Kidney capillary endothelial cell (primary cell): Measurements from ENCODE around the gene NUFIP1.
"Not testable (repeated sequence)": the region's sequence is repeated elsewhere in the genome, so short reads cannot be mapped to it uniquely, and the experiment has no call there.

Source experiments
- DNase-seq: peaks from one replicate; pipeline ENCODE4 v3.0.0-alpha.2; 2018; ENCODE audit warnings: low spot score

The NUFIP1 gene

DNA sequence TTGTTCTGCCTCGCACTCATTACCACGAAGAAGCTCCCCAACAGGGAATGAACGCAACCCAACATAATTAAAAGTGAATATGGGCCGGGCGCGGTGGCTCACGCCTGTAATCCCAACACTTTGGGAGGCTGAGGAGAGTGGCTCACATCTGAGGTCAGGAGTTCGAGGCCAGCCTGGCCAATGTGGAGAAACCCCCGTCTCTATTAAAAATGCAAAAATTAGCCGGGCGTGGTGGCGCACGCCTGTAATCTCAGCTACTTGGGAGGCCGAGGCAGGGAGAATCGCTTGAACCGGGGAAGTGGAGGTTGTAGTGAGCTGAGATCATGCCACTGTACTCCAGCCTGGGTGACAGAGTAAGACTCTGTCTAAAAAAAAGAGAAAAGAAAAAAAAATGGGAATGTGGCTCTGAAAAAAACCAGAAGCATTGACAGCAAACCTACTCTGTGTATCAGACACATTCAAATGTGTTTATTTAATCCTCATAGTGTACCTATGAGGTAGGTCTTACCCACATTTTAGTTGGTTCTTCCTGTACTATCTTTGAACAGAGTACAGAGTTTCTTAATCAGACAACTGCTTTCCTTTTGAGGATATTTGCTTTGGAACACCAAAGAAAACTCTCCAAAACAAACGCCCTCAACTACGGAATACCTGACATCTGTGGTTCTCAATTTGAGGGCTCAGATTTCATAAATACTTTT is 70.0 kb downstream of the NUFIP1 start:
- no peak for DNase-seq

DNA sequence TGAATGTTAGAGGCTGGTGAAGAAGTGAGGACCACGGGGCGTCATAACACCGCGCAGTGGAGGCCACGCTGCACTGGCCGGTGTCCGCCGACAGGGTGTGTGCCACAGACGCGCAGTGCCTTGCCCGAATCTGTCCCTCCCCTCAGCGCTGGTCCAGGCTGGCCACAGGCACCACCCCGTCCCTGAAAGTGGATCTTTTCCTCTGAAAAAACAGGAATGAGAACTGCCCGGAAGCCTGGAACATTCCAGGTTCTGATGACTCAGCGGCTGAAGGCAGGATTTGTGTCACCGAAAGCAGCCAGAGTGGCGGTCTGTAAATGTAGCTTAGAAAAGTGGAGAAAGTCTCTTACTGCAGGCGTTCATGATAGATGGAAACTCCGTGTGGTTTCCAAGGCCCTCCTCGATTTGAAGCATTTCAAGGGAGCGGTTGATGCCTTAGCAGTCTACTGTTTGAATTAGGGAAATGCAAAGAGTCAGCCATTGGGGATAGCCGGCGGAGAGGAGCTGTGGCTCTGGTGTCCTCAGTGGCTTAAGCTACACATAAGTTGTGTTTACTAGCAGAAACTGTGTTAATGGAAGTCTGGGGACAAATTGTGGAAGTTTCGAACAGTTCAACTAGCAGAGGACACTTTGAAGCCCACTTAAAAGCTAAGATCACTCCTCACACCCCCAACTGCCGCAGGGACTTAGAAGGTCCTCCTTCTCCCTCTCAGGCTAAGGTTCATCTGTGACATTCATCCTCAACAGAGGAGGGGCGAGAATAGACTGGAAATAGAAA is 70.8 kb downstream of the NUFIP1 start:
- peak; percentile 99 for DNase-seq

DNA sequence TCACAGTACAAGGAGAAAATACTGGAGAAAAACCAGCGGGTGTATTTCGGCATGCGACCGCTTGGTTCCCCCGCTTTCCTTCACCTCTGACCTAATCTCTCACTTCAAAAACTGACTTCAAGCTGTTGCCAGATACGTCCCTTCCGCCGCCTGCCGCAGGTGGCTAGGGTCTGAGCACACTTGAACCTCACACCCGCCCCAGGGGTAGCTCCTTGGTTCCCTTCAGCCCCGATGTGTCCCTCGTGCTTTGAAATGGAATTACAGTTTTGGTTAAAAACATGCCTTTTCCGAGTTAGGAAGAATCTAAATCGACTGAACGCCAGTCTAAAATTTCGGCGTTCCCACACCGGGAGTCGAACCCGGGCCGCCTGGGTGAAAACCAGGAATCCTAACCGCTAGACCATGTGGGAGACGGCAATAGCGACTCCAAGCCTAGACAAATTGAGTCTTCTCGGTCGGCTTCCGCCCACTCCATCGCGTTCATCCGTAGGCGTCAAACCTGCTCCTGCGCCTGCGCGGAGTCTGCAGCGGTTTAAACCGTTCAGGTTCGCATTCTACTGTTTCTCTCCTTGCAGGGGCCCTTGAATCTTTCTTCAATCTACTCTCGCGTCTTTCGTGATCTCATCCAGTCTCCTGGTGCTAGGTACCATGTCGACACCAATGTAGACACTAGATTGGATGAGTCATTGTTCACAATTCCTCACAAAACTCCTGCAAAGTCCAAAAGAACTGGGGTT is 71.5 kb downstream of the NUFIP1 start:
- peak; percentile 94 for DNase-seq

DNA sequence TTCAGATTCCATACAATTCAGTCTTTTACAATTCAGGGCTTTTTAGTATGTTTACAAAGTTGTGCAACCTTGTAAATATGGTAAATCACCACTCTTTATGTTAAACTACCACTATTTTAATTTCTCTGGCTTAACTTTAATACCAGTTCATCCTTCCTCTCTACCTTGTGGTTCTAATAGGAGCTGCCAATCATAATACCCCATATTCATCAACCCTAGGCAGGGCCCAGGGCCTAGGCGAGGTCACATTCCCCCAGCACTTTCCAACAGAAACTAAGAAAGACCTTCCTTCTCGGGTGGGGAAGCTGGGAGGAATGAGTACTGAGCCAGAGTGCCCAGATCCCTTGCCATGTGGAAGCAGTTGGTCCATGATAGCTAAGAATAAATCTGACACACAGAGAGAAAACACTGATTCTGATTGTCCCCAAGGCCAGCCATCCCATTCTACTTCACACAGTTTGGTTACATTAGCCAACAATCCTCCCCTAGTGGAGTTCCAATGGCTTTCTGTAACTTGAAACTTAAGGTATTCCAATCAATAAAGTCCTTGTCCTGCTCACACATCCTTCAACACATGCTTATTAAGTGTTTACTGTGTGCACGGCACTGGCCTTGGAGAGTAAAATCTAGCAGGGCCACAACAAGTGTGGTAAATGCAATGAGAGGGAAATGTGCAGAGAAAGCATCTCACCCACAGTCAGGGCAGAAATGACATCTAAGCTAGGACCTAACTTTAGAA is 76.8 kb downstream of the NUFIP1 start:
- no peak for DNase-seq

DNA sequence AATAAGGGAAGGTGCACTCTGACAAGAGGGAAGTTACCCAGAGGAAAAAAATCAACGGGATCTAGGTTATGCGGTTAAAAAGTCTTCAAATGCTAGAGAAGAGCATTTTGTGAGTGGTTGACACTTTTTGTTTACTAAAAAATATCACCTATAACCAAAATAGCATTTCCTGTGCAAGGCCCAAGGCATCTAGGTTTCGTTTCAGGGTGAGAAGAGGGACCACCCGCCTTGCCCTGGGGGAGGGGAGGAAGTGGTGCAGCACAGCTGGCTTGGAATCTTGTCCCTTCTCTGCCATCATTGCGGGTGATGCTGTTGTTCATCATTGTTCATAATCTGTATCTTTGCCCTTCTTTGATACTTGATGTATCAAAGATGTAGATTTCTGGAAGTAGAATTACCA is 80.6 kb downstream of the NUFIP1 start:
- DNase-seq, result no peak

DNA sequence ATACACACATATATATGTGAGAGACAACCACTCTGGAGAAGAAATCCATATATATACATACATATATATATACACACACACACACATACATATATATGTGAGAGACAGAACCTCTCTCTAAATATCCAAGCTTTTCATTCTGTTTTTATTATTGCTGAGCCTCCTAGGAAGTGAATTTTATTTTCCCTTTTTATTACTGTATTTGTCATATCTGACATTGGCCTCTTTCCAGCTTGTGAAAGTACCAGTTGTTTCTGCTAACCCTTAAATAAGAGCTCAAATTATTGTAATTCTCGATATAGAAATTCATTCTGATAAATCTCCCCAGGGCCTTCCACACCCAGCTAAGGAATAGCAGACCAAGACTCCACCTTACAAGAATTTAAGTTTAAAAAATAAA is 81.0 kb downstream of the NUFIP1 start:
- no peak for DNase-seq

DNA sequence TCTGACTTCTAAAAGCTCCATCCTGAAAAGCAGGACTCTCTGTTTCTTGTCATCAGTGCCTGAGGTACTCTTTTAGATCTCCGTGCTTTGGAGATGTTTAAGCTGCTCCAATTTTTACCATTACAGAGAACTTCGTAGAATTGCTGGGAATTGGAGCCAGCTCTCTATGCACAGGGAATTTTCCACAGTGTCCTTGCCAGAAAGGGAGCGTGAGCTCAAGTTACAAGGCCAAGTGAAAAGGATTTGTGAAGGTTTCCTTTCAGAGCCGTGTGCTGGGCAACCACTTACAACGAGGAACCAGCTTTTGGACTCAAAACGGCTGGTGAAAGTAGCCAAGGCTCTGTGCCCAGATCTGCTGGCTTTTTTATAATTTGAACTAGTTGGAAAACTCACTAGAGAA is 82.6 kb downstream of the NUFIP1 start:
- no peak for DNase-seq

DNA sequence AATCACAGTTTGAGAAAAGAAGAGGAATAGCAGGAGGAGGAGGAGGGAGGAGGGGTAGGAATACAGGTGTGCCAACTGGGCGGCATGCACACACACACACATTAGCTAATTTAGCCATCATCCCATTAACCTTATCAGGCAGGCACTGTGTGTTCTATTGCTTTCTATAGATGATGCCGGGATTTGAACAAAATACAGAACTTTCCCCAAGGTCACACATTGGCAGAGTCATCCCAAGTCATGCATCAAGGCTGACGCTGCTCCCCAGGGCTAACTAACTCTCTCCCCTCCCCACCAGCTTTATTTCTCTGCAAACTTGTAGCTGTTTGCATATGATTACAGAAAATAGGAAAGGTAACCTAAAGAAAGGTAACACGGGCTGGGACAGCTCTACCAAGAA is 83.0 kb downstream of the NUFIP1 start:
- no peak for DNase-seq

DNA sequence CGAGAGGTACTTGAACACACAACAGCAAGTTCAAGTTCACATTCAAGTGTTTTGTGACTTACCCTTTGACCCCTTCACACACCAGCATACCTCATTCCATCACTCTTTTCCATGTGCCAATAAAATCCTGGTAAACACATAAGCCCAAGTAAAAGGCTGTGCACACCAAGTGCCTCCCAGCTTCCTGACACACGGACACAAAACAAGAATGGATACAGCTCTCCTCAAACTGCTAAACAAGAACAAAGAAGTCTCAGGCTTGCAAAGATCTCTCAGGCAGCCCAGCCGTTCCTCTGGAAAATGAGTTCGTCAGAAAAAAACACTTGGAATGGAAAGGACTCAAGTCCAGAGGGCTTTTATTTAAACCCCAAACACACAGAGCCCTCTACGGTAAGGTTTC is 83.7 kb downstream of the NUFIP1 start:
- no peak for DNase-seq

DNA sequence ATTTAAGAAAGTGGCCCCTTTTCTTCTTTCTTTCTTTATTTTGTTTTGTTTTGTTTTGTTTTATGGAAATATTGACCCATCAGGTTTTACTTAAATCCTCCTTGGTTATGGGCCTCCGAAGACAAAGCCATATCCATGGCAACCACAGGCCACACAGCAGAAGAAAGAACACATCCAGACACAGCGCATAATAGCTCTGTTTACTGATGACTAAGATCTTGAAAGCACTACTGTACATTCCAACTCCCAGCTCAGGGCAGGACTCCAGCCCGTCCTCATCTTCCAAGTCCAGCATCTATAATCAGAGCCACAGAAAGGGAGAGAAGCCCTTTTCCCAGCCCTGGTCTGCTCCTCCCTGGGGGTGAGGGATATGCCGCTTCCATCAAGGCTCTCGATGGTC is 84.3 kb downstream of the NUFIP1 start:
- no peak for DNase-seq

DNA sequence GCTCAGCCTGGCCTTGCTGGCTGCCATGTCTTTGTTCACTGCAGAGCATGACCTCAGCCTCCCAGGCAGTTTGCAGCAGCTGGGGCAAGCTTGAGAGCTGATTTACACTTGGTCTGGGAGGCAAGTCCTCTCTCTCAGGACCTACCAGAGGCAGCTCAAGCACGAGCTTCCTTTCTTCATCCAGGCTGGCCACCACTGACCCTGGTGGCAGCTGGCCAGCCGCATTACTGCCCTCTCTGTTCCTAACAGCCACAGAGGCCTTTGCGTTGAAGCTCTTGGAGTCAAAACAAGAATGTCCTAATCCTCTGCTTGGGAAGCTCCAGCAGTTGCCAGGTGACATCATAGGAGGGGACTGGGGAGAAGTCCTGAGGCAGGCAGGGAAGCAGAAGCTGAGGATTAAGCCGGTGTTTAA is 85.7 kb downstream of the NUFIP1 start:
- no peak for DNase-seq

DNA sequence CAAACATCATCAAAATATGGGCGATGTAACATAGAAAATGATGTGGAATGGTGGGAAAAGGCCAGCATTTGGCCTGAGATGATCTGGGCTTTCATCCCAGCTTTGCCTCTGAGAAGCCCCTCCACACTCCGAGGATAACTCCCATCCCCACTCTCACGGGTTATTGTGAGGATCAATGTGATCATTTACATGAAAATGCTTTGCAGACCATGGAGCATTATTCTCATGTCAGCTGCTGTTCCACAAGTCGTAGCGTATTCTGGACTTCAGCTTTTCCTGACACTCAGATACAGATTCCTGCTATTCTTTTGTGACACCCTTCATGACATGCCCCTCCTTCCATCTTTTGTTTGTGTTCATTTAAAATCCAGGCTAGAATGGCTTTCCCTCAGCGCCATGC is 86.5 kb downstream of the NUFIP1 start:
- no peak for DNase-seq

DNA sequence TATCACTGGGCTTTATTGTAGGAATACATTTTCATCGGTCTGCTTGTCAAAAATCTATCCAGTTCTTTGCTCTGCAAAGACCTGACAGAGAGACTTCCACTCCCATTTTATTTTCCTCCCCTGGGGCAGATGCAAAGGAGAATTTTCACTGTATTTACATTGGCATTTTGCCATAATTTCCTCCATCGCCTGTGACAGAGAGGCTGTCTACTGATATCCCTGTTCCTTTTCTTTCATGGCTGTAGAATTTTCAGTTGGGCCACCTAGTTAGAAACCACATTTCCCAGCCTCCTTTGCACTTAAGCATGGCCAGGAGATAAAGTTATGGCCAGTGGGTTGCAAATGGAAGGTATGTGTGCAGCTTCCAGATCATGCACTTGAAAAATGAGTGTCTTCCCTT is 89.3 kb downstream of the NUFIP1 start:
- no peak for DNase-seq

DNA sequence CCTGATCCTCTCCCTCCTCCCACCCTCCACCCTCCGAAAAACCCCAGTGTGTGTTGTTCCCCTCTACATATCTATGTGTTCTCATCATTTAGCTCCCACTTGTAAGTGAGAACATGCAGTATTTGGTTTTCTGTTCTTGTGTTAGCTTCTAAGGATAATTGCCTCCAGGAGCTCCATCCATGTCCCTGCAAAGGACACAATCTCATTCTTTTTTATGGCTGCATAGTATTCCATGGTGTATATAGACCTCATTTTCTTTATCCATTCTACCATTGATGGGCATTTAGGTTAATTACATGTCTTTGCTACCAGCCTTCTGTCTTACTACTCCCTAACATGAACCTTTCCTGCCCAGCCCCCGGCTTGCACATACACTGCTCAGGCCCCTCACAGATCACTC is 91.0 kb downstream of the NUFIP1 start:
- not testable (repeated sequence) for DNase-seq

DNA sequence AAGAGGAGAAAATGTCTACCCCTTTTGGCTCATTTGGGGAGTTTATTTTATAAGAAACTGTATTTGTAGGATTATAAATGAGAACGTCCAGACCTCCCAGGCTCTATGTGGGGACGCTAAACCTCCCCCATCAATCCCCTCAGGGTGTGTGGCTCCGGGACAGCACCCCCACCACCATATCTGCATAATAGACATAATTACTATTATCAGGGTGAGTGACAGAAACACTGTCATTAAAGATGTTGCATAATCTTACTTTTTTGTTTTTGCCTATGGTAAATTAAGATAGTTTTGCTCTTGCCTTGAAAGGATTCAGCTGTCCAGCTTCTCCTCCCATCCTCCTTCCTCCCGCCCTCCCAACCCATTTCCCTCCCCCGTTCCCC is 93.3 kb downstream of the NUFIP1 start:
- no peak for DNase-seq

DNA sequence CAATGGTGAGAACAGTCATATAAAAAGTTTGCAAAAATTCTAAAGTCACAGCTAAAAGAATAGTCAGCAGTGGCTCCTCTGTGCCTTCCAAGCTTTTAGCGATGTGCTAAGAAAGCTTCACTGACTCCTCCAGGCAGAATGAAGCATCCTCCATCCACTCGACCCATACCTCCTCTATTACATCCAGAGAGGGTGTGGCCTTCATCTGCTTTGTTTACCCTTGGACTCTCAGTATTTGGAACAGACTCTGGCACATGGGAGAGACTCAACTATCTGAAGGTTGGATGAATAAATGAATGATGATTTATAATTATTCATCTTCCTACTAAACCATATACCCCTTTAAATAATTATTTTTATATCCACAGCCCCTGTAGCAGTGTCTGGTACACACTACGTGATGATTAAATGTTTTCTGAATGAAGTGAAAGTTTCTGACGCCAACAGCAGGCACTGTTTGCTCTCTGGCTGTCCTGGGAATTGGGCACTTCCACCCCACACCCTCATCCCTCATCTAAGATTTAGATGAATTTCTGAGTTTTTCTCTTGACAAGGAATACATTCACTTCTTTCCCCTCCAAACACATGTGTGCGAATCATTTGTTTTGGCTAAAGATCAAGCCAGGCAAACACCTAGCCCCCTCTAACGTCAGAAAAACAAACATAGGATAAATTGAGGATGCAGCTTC is 93.9 kb downstream of the NUFIP1 start:
- no peak for DNase-seq

DNA sequence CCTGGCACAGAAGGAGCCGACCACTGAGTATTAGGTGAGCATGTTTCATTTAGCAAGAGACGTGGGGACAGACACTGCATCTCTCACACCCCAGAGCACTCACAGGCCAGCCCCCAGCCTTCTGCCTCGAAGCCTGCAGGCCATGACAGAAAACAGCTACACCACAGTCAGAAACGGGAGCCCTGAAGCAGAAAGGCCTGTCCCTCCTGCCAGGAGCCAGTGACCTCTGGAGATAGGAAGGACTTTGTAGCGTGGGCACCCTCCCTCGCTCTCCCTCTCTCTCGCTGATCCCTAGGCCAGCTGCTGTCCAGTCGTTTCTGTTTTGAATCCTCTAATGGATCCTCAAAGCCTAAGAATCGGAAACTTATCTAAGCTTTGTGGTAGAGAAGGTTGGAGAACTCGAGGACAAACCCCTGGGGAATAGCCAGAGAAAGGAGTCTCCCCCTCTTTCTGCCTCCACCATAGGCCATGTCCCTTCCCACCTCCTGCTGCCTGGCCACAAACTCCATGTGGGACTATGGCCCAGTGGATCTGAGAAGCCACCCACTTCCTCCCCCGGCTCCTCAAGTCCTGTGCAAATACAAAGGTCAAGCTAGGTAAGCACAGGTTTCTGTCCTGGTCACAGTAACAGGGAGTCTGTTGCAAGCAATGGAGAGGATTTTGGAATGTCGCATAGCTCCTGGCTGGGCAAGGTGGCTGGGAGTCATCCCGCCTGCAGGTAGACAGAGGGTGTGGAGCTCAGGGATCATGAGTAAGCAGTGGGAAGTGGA is 95.1 kb downstream of the NUFIP1 start:
- no peak for DNase-seq
